GM19324 (cell line): Measurements from ENCODE around the gene TMEM165.

Experiments
- ATAC-seq: cut with Tn5 transposase; IDR thresholded peaks from one replicate; pipeline ENCODE4 v1.9.1; 2021; ENCODE audit warnings: mild to moderate bottlenecking, moderate library complexity; ENCODE audit not compliant: unreplicated experiment, low FRiP score

TMEM165 gene

GRCh38 chr4:55399581-55399980, 3.8 kb downstream of the TMEM165 start:
- no peak for ATAC-seq

GRCh38 chr4:55405073-55405472, 9.3 kb downstream of the TMEM165 start:
- no peak for ATAC-seq

- no peak for ATAC-seq
Observed at GRCh38 chr4:55406545-55406944, 10.8 kb downstream of the TMEM165 start.

GRCh38 chr4:55407119-55407518, 11.4 kb downstream of the TMEM165 start:
- ATAC-seq: no peak

- ATAC-seq: no peak
Observed at GRCh38 chr4:55407764-55408163, 12.0 kb downstream of the TMEM165 start.

- ATAC-seq: peak; percentile 65
Observed at GRCh38 chr4:55409468-55410171, 13.9 kb downstream of the TMEM165 start.

- no peak for ATAC-seq
Observed at GRCh38 chr4:55410431-55410830, 14.7 kb downstream of the TMEM165 start.

GRCh38 chr4:55411621-55412020, 15.9 kb downstream of the TMEM165 start:
- ATAC-seq: no peak

- no peak for ATAC-seq
Observed at GRCh38 chr4:55416176-55416575, 20.4 kb downstream of the TMEM165 start.

GRCh38 chr4:55424791-55425190, 29.0 kb downstream of the TMEM165 start:
- ATAC-seq: no peak

- no peak for ATAC-seq
Observed at GRCh38 chr4:55431710-55432336, 36.1 kb downstream of the TMEM165 start.

- no peak for ATAC-seq
Observed at GRCh38 chr4:55435141-55435841, 39.5 kb downstream of the TMEM165 start.

GRCh38 chr4:55437356-55437796, 41.6 kb downstream of the TMEM165 start:
- no peak for ATAC-seq

- ATAC-seq: no peak
Observed at GRCh38 chr4:55437823-55438222, 42.1 kb downstream of the TMEM165 start.

GRCh38 chr4:55438314-55438713, 42.6 kb downstream of the TMEM165 start:
- no peak for ATAC-seq

- no peak for ATAC-seq
Observed at GRCh38 chr4:55439023-55439422, 43.3 kb downstream of the TMEM165 start.

- ATAC-seq: no peak
Observed at GRCh38 chr4:55440786-55441185, 45.0 kb downstream of the TMEM165 start.

GRCh38 chr4:55442541-55442940, 46.8 kb downstream of the TMEM165 start:
- ATAC-seq: no peak

GRCh38 chr4:55444827-55445226, 49.1 kb downstream of the TMEM165 start:
- no peak for ATAC-seq

GRCh38 chr4:55445921-55446577, 50.3 kb downstream of the TMEM165 start:
- no peak for ATAC-seq

- ATAC-seq: no peak
Observed at GRCh38 chr4:55446578-55446922, 50.8 kb downstream of the TMEM165 start.
